CD4-positive, alpha-beta T cell (primary cell): Measurements from ENCODE around the gene FOXP4. TPM values are rescaled to one million over a fixed set of nuclear protein-coding genes. Genes with fewer than 3 reads are reported as not detected.

Source experiments
- ATAC-seq: fragments of 200-7000 bp; cut with Tn5 transposase; one replicate; pipeline ENCODE4 v1.10.0; 2022; ENCODE audit warnings: mild to moderate bottlenecking; ENCODE audit not compliant: poor library complexity
- CTCF ChIA-PET: fragments of 350-600 bp; sonication (Branson Sonifier 250); formaldehyde crosslinking; loops from one replicate; lab custom pipeline; 2021; ENCODE audit warnings: antibody characterized with exemption, inconsistent platforms; lab: Charles Lee
- POLR2A ChIA-PET: fragments of 350-600 bp; sonication (Branson Sonifier 250); formaldehyde crosslinking; loops from one replicate; lab custom pipeline; 2021; ENCODE audit warnings: antibody characterized with exemption, inconsistent platforms; lab: Charles Lee
- DNase-seq, 14 experiments: peaks; one replicate each; pipeline ENCODE4 v3.0.0-alpha.2; 2013 to 2020; ENCODE audit warnings: mixed read lengths in 2 of 14
- H3K27ac ChIP-seq, 2 donors: one replicate each; pipeline versions ENCODE4 v1.5.1 to v1.7.0; 2013; ENCODE audit warnings: low read length in 2 of 2, low read depth in 1 of 2, mild to moderate bottlenecking in 1 of 2
- H3K27me3 ChIP-seq, 2 experiments: 1 replicate in 1 of 2; 2 replicates in 1 of 2; pipeline versions ENCODE4 v1.6.1 to v1.7.0; 2013; ENCODE audit warnings: low read length in 2 of 2, control low read depth in 1 of 2, mild to moderate bottlenecking in 1 of 2, moderate library complexity in 1 of 2; ENCODE audit not compliant: insufficient read depth in 2 of 2, control insufficient read depth in 1 of 2
- H3K36me3 ChIP-seq: one replicate; pipeline ENCODE4 v1.6.1; 2013; ENCODE audit warnings: low read length, control low read depth; ENCODE audit not compliant: insufficient read depth
- H3K4me1 ChIP-seq: one replicate; pipeline ENCODE4 v1.6.1; 2013; ENCODE audit warnings: low read length, control low read depth; ENCODE audit not compliant: insufficient read depth
- H3K4me3 ChIP-seq: one replicate; pipeline ENCODE4 v1.5.1; 2013; ENCODE audit warnings: mild to moderate bottlenecking, low read length, moderate library complexity
- H3K9me3 ChIP-seq, 2 experiments: 1 replicate in 1 of 2; 2 replicates in 1 of 2; pipeline versions ENCODE4 v1.6.1 to v1.7.0; 2013; ENCODE audit warnings: low read length in 2 of 2, mild to moderate bottlenecking in 2 of 2, control low read depth in 1 of 2, moderate library complexity in 1 of 2; ENCODE audit not compliant: control insufficient read depth in 1 of 2, insufficient read depth in 1 of 2
- H3K27ac Mint-ChIP-seq: one replicate; pipeline ENCODE4 v1.8.0; 2020; ENCODE audit warnings: mixed read lengths
- H3K27me3 Mint-ChIP-seq: one replicate; pipeline ENCODE4 v1.8.0; 2021; ENCODE audit warnings: mixed read lengths
- H3K36me3 Mint-ChIP-seq: one replicate; pipeline ENCODE4 v1.8.0; 2021; ENCODE audit warnings: low read depth, mixed read lengths
- H3K4me1 Mint-ChIP-seq: one replicate; pipeline ENCODE4 v1.8.0; 2021; ENCODE audit warnings: low read depth, mixed read lengths
- H3K4me3 Mint-ChIP-seq: one replicate; pipeline ENCODE4 v1.8.0; 2020; ENCODE audit warnings: mild to moderate bottlenecking, mixed read lengths
- H3K9me3 Mint-ChIP-seq: one replicate; pipeline ENCODE4 v1.8.0; 2020; ENCODE audit warnings: mixed read lengths
- CTCF ChIP-seq: fragments of 200-600 bp; IDR thresholded peaks from one replicate; pipeline ENCODE4 v1.8.0; 2022; ENCODE audit warnings: antibody characterized with exemption, mild to moderate bottlenecking
- intact Hi-C, 2 experiments: fragments of 100-400 bp; cut with DNase I in 1 of 2; cut with micrococcal nuclease in 1 of 2; formaldehyde crosslinking; loops; one replicate each; pipeline versions ENCODE4 v1.15.1 to v1.9.0; 2023 to 2025; cut with DNase I, micrococcal nuclease
- total RNA-seq, 174 experiments: library from RNA in 2 of 174; stranded (reverse) in 2 of 174; gene quantifications; one replicate each; pipeline ENCODE4 v1.2.3 and lab custom pipeline; 2021 to 2026

FOXP4 gene
- total RNA-seq, 2 experiments from 2014 or later: 3.7 to 3.9 TPM

GRCh38 chr6:41538556-41539182 is 7.5 kb upstream of the FOXP4 start:
- Histone ChIP-seq H3K4me3 (no peak overlapping the region), H3K36me3 (no peaks in the 10 kb centered on the region), H3K27me3 (no peaks in the 10 kb centered on the region), H3K9me3 (no peaks in the 10 kb centered on the region), H3K27ac (no peak overlapping the region), H3K4me1 (peaks cover under 1% of the 10 kb centered on the region)
- intact Hi-C loops: no loop called here
- no peaks in the 10 kb centered on the region for H3K36me3 Mint-ChIP-seq
- no peak for TF ChIP-seq CTCF
- peaks cover 11% of the 10 kb centered on the region for H3K4me1 Mint-ChIP-seq
- H3K4me3 Mint-ChIP-seq: no peak overlapping the region
- POLR2A ChIA-PET: no interaction called here
- DNase-seq (peak in 2 of 14 experiments; percentile 40 to 57), ATAC-seq (no peak)
- no peaks in the 10 kb centered on the region for H3K9me3 Mint-ChIP-seq
- no peak overlapping the region for H3K27ac Mint-ChIP-seq
- CTCF ChIA-PET: no interaction called here
- peaks cover 20% of the 10 kb centered on the region for H3K27me3 Mint-ChIP-seq

- POLR2A ChIA-PET: no interaction called here
- no peak overlapping the region for H3K27ac Mint-ChIP-seq
- ATAC-seq (no peak), DNase-seq (no peak)
- H3K27me3 ChIP-seq: no peaks in the 10 kb centered on the region
- peaks cover 11% of the 10 kb centered on the region for H3K4me1 Mint-ChIP-seq
- no peaks in the 10 kb centered on the region for H3K9me3 ChIP-seq
- no peak for TF ChIP-seq CTCF
- no peaks in the 10 kb centered on the region for H3K4me1 ChIP-seq
- H3K4me3 Mint-ChIP-seq: no peak overlapping the region
- intact Hi-C loops: no loop called here
- CTCF ChIA-PET: no interaction called here
- H3K4me3 ChIP-seq: no peak overlapping the region
- H3K9me3 Mint-ChIP-seq: no peaks in the 10 kb centered on the region
- H3K36me3 ChIP-seq: no peaks in the 10 kb centered on the region
- peaks cover 20% of the 10 kb centered on the region for H3K27me3 Mint-ChIP-seq
- H3K27ac ChIP-seq: no peak overlapping the region
- no peaks in the 10 kb centered on the region for H3K36me3 Mint-ChIP-seq
Measured at GRCh38 chr6:41539204-41539603, 7.0 kb upstream of the FOXP4 start.

GRCh38 chr6:41541364-41541763 is 4.8 kb upstream of the FOXP4 start:
- peaks cover 18% of the 10 kb centered on the region for H3K27me3 Mint-ChIP-seq
- no peaks in the 10 kb centered on the region for H3K9me3 ChIP-seq
- H3K9me3 Mint-ChIP-seq: no peaks in the 10 kb centered on the region
- H3K27ac Mint-ChIP-seq: no peak overlapping the region
- CTCF ChIA-PET: no interaction called here
- H3K27me3 ChIP-seq: peaks cover 0 to 3% of the 10 kb centered on the region in 2 experiments
- TF ChIP-seq CTCF: no peak
- H3K36me3 Mint-ChIP-seq: no peaks in the 10 kb centered on the region
- H3K36me3 ChIP-seq: no peaks in the 10 kb centered on the region
- peaks cover 13% of the 10 kb centered on the region for H3K4me1 ChIP-seq
- H3K4me1 Mint-ChIP-seq: peaks cover 23% of the 10 kb centered on the region
- POLR2A ChIA-PET: no interaction called here
- intact Hi-C loops: no loop called here
- ATAC-seq: no peak
- H3K27ac ChIP-seq: no peak overlapping the region
- H3K4me3 Mint-ChIP-seq: no peak overlapping the region
- DNase-seq: no peak
- no peak overlapping the region for H3K4me3 ChIP-seq
